MM.1S (cell line): Measurements from ENCODE around the gene ACAP1.

Experiments
- CTCF ChIP-seq: fragments of 300-600 bp; sonication (generic); IDR thresholded peaks from 2 replicates; pipeline ENCODE4 v1.5.1; 2016; ENCODE audit warnings: antibody characterized with exemption, low read length, mixed read lengths
- EZH2 ChIP-seq: fragments of 300-600 bp; sonication (generic); optimal IDR thresholded peaks from 2 replicates; pipeline ENCODE3; 2017; ENCODE audit warnings: low read depth, mild to moderate bottlenecking, antibody characterized with exemption, low read length, mixed read lengths
- EZH2phosphoT487 ChIP-seq: fragments of 300-600 bp; sonication (generic); IDR thresholded peaks from 2 replicates; pipeline ENCODE4 v1.6.1; 2018; ENCODE audit warnings: antibody characterized with exemption, low read length

GRCh38 chr17:7328840-7329373, 7.4 kb upstream of the ACAP1 start, which contains the start of gene NEURL4:
- TF ChIP-seq CTCF (peak; percentile 15; the same call in 1 of the 2 replicates), EZH2 (no peak), EZH2phosphoT487 (no peak)
